HCT116 (cell line): ENCODE data around the gene TNF.

Source experiments
- CTCF ChIP-seq, 3 experiments: fragments of 200-600 bp in 1 of 3; sonication (generic) in 1 of 3; IDR thresholded peaks in 2 of 3; conservative IDR thresholded peaks in 1 of 3; 2 replicates each; pipeline ENCODE4 v1.5.1; 2012 to 2017; ENCODE audit warnings: low read depth in 2 of 3, low read length in 2 of 3, antibody characterized with exemption in 1 of 3, borderline replicate concordance in 1 of 3, control low read depth in 1 of 3, mild to moderate bottlenecking in 1 of 3, mixed read lengths in 1 of 3, mixed run types in 1 of 3, moderate library complexity in 1 of 3; ENCODE audit not compliant: insufficient read depth in 1 of 3
- ELF1 ChIP-seq: IDR thresholded peaks from 2 replicates; pipeline ENCODE4 v1.6.1; 2012; ENCODE audit warnings: low read depth, borderline replicate concordance
- JUND ChIP-seq: IDR thresholded peaks from 2 replicates; pipeline ENCODE4 v1.6.1; 2012
- MAX ChIP-seq: IDR thresholded peaks from 2 replicates; pipeline ENCODE4 v1.6.1; 2012
- POLR2A ChIP-seq: IDR thresholded peaks from 2 replicates; pipeline ENCODE4 v1.7.0; 2011; ENCODE audit warnings: borderline replicate concordance; ENCODE audit not compliant: insufficient read depth, insufficient read length; ENCODE audit errors: extremely low read depth
- POLR2AphosphoS5 ChIP-seq: IDR thresholded peaks from 2 replicates; pipeline ENCODE4 v1.6.1; 2011; ENCODE audit warnings: mild to moderate bottlenecking, low read depth, low read length, moderate library complexity
- RAD21 ChIP-seq: IDR thresholded peaks from 2 replicates; pipeline ENCODE4 v1.6.1; 2012; ENCODE audit warnings: low read depth, mild to moderate bottlenecking
- REST ChIP-seq: IDR thresholded peaks from 2 replicates; pipeline ENCODE4 v1.6.1; 2012; ENCODE audit warnings: low read depth
- SRF ChIP-seq: IDR thresholded peaks from 2 replicates; pipeline ENCODE4 v1.6.1; 2012; ENCODE audit warnings: low read depth
- TCF7L2 ChIP-seq: IDR thresholded peaks from 2 replicates; pipeline ENCODE4 v1.7.0; 2011; ENCODE audit warnings: borderline replicate concordance, inconsistent platforms; ENCODE audit not compliant: insufficient read depth, insufficient read length; ENCODE audit errors: extremely low read depth
- YY1 ChIP-seq: IDR thresholded peaks from 2 replicates; pipeline ENCODE4 v1.6.1; 2011; ENCODE audit warnings: low read length, low read depth, moderate library complexity, mild to moderate bottlenecking; ENCODE audit not compliant: insufficient replicate concordance; ENCODE audit errors: extremely low read depth
- ZNF274 ChIP-seq: fragments of 200-500 bp; sonication (Bioruptor generic); IDR thresholded peaks from 2 replicates; pipeline ENCODE4 v1.6.1; 2014; ENCODE audit warnings: mild to moderate bottlenecking, low read depth, low read length, inconsistent platforms

GRCh38 chr6:31556307-31556706, 19.1 kb upstream of the TNF start:
- TF ChIP-seq POLR2AphosphoS5 (no peak), ZNF274 (no peak), CTCF (IDR thresholded peaks at IDR 0.05 in 2 of 3, conservative IDR thresholded peaks at IDR 0.05 in 1 of 3; ENCODE audit: borderline replicate concordance in 1 of 3, insufficient read depth in 1 of 3, low read depth in 2 of 3, low read length in 2 of 3) (no peak), JUND (no peak), POLR2A (no peak), REST (no peak), RAD21 (no peak), YY1 (no peak), TCF7L2 (no peak), ELF1 (no peak), SRF (no peak), MAX (no peak)
